ENCODE data around the gene KHNYN.
A peak's percentile ranks its signal among the peaks of the same experiment; 100 is the strongest.
"Not testable (repeated sequence)": the region's sequence is repeated elsewhere in the genome, so short reads cannot be mapped to it uniquely, and the experiment has no call there.

KHNYN gene

GRCh38 chr14:24443053-24443665, 13.4 kb downstream of the KHNYN start:
- intact Hi-C loops (cut with DNase I), result loop anchor here (5.0 kb wide), 1 partner anchor 201 kb away; the partner anchor contains the start of gene TINF2
- DNase-seq, result no peak

DNA sequence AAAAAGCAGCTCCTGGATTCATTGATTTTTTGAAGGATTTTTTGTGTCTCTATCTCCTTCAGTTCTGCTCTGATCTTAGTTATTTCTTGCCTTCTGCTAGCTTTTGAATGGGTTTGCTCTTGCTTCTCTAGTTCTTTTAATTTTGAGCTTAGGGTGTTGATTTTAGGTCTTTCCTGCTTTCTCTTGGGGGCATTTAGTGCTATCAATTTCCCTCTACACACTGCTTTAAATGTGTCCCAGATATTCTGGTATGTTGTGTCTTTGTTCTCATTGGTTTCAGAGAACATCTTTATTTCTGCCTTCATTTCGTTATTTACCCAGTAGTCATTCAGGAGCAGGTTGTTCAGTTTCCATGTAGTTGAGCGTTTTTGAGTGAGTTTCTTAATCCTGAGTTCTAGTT, 21.1 kb downstream of the KHNYN start:
- DNase-seq; intact Hi-C loops (cut with DNase I): not testable (repeated sequence)

- intact Hi-C loops (cut with DNase I), result no loop called here
- DNase-seq, result no peak
Observed at GRCh38 chr14:24456980-24457379, 27.2 kb downstream of the KHNYN start.

DNA sequence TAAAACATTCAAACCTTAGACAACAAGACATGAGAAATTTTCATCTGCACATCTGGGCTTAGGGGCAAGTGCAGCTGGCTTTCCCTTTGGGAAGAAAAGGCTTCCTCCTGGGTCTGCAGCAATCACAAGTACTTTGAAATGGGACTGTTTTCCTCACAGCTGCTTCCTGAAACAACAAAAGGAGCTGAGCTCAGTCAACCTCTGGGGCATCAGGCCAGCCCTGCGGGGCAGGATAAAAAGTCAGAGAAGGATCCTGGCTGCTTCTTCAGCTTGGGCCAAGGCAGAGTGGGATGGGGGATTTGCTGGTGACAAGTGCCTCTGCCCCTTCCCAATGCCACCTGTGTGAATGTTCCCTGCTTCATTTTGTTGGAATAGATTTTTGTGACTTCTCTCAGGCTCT, 29.0 kb downstream of the KHNYN start:
- DNase-seq, result no peak
- intact Hi-C loops (cut with DNase I), result no loop called here

- no peak for DNase-seq
- intact Hi-C loops (cut with DNase I), result no loop called here
Observed at GRCh38 chr14:24459331-24459730, 29.6 kb downstream of the KHNYN start.

DNA sequence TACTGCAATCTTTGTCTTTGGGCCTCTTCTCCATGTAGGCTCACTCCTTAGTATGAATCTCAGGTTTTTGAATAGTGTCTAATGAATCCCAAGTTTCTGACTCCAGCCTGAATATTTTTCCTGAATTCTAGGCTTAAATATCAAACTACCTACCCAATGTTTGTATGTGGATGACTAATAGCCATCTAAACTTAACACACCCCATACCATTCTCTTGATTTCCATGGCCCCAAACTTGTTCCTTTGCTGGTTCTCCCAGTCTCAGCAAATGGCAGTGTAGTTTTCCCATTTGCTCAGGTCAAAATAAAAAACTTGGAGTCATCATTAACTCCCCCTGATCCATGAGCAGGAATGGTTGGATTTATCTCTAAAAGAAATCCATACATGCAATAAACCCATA, 31.6 kb downstream of the KHNYN start:
- intact Hi-C loops (cut with DNase I), result no loop called here
- no peak for DNase-seq

DNA sequence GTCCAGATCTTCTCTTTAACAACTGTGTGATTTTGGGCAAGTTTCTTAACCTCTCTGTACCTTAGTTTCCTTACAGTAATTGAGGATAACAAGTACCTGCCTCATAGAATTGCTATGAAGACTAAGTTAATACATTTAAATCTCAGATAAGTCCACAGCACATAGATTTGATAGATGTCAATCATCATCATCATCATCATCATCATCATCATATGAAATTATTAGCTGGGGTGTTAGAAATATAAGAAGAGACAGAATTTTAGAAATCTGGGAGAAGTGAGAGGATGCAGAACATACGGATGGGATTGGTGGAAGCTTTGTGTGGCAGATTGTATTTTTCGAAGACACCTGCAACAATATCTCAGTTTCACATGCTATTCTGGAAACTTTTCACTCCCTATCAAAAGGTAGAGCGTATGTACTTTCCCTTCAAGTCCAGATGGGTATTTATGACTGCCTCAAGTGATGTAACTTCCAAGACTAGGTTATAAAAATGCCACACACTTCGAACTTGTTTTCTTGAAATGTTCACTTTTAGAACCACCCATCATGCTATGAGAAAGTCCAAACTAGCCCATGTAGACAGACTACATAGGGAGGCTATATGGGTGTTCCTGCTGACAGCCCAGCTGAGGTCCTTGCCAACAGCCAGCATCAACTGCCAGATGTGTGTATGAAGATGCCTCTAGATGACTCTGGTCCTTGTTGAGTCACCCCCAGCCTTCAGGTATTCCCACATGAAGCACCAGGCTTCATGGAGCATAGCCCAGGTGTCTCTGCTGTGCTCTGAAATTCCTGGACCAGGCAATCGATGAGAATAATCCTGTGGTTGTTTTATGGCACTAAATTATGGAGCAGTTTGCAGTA, 33.5 kb downstream of the KHNYN start:
- DNase-seq, result no peak
- intact Hi-C loops (cut with DNase I), result no loop called here

DNA sequence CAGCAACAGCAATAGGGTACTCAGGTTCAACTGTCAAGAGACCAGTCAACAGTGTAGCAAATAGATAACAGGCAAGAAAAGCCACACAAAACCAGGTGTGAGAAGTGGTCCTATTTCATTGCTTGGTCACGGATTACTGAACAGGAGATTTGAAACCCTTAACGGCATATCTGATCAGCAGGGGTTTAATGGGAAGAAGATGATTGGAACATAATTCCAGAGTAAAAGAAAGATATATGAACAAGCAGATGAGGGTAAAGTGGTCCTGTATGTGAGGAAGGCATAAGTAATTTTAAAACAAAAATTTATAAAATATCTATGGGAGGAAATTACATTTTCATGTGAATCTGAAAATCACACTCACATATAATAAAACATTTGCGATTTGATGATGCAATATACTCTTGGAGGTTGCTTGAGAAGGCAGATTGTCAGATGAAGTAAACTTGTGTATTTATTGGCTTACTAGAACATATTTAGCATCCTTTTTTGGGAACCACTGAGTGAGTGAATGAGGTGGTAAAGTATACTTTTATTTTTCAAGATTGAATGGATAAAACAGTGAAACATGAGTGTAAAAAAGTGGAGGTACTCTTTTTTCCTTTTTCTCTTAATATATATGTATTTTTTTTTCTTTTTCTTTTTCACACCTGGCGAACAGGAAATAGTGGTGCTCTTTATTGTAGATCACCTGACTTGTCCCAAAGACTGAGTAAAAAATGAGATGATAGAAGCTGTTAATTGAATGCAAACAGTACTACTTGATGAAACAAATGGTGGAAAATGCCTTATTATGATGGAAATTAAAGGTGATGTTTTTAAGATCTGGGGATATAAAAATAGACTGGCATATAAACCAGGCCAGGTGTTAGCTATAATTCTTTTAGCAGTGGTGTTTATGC, 34.4 kb downstream of the KHNYN start:
- no peak for DNase-seq
- intact Hi-C loops (cut with DNase I), result no loop called here

GRCh38 chr14:24465368-24465767, 35.6 kb downstream of the KHNYN start:
- no peak for DNase-seq
- intact Hi-C loops (cut with DNase I), result no loop called here

DNA sequence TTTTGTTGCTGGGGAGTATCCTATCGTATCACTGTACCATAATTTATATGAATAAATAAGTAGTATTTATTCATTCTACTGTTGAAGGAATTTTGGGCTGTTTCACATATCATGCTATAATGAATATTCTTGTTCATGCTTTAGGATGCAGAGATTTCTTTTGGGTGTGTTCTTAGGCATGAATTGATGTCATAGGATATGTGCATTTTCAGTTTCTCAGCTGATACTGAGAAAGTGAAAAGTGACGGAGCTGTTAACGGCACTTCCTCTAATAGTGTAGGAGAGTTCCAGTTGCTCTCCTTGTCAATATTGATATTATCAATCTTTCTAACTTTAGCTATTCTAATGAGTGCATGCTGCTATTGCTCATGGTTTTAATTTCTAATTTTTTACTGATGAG, 36.1 kb downstream of the KHNYN start:
- no peak for DNase-seq
- intact Hi-C loops (cut with DNase I), result no loop called here

GRCh38 chr14:24470450-24470849, 40.7 kb downstream of the KHNYN start:
- DNase-seq; intact Hi-C loops (cut with DNase I): not testable (repeated sequence)

- intact Hi-C loops (cut with DNase I), result no loop called here
- DNase-seq, result no peak
Observed at GRCh38 chr14:24473211-24473610, 43.5 kb downstream of the KHNYN start.

- intact Hi-C loops (cut with DNase I), result no loop called here
Observed at GRCh38 chr14:24475261-24475660, 45.5 kb downstream of the KHNYN start.

GRCh38 chr14:24479999-24480398, 50.2 kb downstream of the KHNYN start:
- intact Hi-C loops (cut with DNase I); DNase-seq: not testable (repeated sequence)

More at GRCh38 chr14:24475261-24475660, 45.5 kb downstream of the KHNYN start:
- no peak for DNase-seq

- peak in 18 of 42 donors; percentile 3 to 51 (median 16) for DNase-seq
- intact Hi-C loops (cut with DNase I), result no loop called here
Observed at GRCh38 chr14:24481622-24482324, 52.0 kb downstream of the KHNYN start.

DNA sequence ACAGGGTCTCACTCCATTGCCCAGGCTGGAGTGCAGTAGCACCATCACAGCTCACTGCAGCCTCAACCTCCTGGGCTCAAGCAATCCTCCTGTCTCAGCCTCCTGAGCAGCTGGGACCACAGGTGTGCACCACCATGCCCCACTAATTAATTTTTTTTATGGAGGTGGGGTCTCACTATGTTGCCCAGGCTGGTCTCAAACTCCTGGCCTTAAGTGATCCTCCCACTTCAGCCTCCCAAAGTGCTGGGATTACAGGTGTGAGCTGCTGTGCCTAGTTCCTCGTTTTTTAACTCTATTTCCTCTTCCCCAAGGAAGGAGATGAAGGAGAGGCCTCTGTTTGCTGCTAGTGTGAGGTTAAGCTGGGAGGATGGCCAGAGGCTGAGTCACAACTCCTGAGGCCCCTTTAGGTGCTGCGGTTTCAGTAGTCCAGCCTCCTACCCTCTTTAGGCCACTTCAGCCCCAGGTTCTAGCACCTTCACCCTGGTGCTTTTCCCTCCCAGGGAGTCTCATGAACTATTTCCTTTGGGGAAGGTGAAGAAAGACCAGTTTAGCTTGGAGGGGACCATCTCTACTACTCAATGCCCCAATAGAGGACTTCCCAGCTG, 53.0 kb downstream of the KHNYN start:
- intact Hi-C loops (cut with DNase I), result not testable (repeated sequence)

GRCh38 chr14:24483604-24484252, 54.0 kb downstream of the KHNYN start:
- no peak for DNase-seq
- intact Hi-C loops (cut with DNase I), result no loop called here

More for the DNA sequence above, 53.0 kb downstream of the KHNYN start:
- not testable (repeated sequence) for DNase-seq
